GM19023 (cell line): ENCODE results near the gene MGAT3.

Experiments
- ATAC-seq: cut with Tn5 transposase; IDR thresholded peaks from one replicate; pipeline ENCODE4 v1.9.1; 2021; ENCODE audit warnings: mild to moderate bottlenecking, moderate library complexity; ENCODE audit not compliant: unreplicated experiment

MGAT3 gene

DNA sequence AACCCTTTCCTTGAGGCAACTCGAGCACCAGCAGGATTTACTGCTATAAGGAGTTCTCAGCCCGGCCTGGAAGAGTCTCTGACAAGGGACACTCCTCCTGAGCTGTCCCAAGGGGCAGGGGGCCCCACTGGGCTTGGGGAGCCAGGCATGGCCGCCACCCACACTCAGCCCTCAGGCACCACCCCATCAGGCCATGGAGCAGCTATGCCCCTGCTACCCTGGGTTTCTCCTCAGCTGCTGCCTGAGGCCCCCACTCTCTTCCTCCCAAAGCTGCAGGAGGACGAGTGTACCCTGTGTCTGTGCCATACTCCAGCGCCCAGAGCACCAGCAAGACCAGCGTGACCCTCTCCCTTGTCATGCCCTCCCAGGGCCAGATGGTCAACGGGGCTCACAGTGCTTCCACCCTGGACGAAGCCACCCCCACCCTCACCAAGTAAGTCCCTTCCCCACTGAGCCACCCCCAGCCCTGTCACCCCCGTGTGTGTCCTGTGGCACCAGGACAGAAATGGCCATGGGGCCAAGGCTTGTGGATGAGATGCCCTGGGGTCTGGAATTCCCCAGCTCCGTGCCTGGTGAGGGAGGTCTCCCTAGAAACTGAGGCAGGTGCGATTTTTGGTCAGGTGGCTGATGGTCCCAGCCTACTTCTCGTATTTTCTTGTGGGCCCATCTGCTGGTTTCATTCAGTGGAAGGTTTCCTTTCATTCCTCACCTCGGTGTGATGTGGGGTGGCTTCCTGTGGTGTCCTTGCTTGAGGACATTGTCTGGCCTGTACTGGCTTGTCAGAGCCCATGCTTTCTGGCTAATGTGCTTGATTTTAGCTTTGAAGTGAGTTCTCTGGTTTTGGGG lies 28.8 kb upstream of the MGAT3 start:
- ATAC-seq: no peak

DNA sequence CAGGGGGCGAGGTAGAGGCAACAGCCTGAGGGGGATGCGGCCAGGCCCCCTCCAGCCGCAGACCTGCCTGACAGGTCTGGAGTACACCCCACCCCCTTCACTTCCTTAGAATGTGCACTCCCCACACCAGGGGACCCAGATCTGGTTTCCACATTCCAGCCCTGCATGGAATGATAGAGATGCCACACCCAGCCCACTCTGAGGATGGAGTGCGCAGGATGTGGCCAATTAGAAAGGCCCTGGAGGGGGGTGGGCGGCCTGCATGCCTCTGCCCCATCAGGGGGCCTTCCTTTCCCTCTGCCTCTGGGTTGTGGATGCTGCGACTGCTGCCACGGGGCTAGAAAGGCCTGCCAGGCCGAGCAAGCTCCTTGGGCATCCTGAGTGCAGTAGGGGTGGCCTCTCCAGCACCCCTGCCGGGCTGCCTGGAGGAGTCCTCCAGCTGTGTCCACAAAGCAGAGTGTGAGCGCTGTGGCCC lies 28.2 kb upstream of the MGAT3 start:
- no peak for ATAC-seq

DNA sequence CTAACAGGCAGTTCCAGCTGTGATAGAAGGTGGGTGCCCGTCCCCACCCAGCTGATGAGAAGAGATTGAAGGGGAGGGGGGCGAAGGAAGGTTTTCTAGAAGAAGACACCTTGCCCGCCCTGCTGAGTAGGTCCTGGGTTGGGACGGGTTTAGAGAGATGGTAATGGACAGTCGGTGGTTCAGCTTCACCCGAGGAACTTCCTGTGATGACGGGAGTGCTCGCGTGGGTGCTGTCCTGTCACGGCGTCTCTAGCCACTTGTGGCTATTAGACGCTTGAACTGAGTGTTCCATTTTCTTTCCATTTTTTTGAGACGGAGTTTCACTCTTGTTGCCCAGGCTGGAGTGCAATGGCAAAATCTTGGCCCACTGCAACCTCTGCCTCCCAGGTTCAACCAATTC lies 27.6 kb upstream of the MGAT3 start:
- no peak for ATAC-seq

DNA sequence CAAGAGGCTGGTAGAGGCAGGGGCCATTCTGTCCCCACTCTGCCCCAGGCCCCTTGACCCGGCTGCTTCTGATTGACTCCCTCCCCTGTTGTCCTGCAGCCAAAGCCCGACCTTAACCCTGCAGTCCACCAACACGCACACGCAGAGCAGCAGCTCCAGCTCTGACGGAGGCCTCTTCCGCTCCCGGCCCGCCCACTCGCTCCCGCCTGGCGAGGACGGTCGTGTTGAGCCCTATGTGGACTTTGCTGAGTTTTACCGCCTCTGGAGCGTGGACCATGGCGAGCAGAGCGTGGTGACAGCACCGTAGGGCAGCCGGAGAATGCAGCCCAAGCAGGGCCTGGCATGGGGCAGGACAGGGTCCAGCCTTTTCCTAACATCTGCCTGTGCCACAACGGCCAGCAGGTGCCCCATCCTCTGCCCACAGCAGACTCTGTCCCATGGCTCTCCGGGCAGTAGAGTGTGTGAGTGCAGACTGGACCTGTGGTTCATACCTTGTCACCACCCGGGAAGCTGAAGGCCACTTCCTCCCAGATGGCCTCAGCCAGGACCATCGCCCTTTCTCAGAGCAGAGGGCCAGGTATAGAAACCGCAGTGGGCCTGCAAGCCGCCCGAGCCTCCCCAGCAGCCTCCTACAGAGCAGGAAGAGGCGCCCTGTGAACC lies 26.8 kb upstream of the MGAT3 start:
- ATAC-seq: no peak

DNA sequence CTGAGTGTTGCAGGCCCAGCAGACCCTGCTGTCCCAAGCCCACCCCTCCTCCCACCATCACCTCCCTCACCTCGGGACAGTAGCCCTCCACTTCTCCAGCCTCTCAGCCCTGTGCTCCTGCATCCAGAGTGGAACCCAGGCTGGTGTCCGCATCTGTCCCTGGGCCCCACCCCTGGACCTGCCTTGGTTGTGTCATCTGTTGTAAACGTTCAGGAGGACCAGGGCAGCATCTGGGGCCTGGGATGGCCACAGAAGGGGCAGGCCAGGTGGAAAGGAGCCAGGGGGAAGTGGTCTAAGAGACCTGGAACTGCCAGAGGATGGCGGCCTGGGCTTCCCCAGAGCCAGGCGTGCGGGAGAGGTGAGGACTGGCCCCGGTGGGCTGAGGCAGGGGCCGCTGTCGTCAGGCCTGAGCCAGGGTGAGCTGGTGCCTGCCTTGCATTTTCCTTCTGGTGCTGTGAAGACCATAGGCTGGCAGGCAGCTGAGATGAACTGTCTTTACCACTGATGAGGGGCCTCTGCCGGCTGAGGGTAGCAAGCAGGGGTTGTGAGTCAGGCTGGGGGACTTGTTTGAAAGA lies 26.1 kb upstream of the MGAT3 start:
- no peak for ATAC-seq

DNA sequence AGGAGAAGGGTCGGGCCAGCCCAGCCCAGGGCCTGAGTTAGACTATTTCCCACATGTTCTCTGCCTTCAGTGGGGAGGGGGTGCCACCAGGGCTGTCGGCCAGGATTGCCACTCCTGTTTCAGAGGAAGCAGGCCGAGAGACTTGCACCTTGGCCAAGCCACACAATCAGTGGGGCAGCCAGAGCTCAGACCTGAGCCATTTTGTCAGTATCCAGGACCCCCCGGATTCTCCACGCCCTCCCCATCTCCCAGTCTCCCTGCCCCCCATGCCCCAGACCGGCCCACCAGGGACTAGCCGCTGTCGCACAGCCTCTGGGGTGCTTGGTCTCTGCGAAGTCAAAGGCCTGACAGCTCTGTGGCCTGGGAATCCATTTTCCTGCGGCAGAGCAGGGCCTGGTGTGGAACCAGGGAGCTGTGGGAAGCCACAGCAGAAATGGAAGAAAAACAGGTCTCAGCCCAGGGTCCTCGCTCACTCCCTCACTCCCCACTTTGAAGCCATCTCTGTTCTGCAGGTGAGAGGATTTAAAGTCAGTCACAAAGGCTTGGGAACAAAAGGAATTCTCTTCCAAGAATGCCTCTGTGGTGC lies 25.5 kb upstream of the MGAT3 start:
- ATAC-seq: no peak

DNA sequence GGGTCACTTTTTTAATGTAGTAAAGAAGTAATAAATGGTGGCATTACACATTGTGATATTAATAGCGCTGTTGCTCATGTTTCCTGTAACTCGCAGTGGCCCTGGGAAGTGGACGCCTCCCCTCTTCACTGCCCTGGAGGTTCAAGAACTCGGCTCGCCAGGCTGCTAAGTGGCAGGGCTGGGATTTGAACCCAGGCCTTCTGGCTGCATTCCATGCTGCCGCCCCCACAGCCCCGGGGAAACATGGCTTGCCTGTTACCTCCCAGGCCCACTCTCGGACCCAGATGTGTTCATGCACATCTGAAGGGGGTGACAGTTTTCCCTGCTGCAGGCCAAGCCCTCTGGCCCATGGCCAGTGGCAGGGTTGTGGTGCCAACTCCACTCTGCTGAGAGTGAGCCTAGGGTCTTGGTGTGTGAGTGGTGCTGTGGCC lies 25.0 kb upstream of the MGAT3 start:
- ATAC-seq: no peak

DNA sequence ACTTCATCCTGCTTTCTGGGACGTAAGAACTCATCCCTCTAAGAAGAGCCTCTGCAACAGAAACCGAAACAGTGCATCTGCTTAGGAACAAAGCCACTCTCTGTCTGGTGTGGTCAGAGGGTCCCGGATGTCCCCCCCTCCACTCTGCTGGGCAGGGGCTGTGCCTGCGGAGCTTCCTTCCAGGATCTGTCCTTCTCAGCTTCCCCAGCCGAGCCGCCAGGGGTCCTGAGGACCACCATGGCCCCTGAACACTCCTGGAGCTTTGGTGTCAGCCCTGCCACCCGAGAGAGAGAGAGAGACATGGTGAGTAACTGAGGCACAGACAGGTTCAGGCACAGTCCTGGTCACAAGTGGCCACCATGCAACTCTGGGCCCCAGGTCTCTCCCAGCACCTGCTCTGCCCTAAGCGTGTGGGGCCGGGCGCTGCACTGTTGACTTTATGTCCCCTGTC lies 24.4 kb upstream of the MGAT3 start:
- no peak for ATAC-seq

DNA sequence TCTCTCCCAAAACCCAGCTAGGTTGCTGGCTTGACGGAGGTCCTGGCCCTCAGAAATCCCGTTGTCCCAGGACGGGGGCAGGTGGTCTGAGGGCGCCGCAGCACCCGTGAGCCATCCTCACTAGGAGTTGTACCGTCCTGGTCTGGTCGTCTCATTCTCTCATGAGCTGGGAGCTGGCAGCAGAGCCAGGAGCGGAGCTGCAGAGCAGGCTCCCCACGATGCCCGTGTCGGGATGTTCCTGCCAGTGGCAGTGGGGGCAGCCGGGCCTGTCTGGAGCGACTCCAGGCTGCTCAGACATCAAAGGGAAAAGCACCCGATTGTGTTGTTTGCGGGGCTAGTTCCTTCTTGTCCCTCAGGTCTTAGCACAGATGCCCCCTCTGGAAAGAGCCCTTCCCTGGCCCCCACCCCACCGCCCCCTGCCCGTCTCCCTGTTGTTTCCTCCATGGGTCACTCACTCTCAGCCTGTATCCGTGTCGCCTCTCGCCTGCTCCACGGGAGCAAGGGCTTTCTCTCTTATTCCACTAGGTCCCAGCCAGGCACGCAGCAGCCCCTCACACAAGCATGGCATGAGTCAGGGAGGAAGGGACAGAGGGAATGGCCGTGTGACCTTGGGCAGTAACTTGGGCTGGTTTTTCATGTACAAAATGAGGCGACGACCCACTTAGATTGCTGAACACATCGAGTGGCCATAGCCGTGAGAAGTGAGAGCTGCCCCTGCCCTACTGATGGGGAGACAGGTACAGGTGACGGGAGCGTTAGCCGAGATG lies 23.2 kb upstream of the MGAT3 start:
- no peak for ATAC-seq

DNA sequence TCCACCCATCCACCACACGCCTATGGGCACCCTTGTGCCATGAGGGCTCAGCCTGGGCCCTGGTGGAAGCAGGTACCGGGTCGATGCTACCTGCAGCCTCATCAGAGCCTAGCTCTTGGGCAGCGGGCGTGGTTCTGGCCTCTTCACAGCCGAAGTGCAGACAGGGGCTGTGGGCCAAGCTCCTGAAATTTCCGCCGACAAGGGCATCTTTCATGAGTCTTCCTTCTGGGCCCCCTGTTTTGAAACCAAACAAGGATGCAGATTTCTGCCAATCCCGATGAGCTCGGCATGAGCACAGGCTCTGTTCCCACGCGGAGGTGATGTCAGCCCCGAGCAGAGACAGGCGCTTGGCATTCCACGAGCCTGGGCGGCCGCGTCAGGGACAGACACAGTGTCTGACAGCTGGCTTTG lies 22.6 kb upstream of the MGAT3 start:
- no peak for ATAC-seq

DNA sequence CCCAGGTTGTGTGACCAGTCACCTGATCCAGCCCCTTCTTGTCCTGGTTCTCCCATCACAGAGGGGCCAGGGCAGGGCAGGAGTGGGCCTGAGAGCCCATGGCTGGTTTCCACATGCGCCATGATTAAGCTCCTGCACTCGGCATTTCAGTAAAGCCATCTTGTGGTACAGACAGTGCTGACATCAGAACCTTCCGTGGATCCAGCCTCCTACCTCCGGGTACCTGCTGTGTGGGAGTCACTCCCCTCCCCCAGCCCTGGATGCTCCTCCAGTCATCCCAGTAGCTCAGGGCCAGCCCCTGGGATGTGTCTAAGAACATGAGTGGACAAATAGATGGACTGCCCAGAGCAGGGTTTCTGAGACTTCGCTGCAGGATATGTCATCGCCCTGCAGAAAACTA lies 22.1 kb upstream of the MGAT3 start:
- no peak for ATAC-seq

DNA sequence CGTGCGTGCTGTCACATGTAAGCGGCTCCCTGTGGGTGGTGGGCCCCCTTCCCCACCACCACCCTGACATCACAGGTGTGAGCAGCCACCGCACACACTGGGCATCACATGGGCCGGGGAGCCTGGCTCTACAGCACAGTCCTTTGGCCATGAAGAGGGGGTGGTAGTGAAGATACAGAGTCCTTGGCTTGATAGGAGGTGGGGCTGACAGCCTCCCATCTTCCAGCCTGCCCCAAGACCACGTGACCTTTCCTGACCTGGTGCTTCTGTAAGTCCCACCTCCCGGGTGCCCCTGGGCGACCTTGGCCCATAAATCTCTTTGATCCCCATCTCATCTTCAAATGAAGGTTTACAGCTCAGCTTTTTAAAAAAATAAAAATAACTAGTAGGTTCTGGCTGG lies 21.2 kb upstream of the MGAT3 start:
- ATAC-seq: no peak

DNA sequence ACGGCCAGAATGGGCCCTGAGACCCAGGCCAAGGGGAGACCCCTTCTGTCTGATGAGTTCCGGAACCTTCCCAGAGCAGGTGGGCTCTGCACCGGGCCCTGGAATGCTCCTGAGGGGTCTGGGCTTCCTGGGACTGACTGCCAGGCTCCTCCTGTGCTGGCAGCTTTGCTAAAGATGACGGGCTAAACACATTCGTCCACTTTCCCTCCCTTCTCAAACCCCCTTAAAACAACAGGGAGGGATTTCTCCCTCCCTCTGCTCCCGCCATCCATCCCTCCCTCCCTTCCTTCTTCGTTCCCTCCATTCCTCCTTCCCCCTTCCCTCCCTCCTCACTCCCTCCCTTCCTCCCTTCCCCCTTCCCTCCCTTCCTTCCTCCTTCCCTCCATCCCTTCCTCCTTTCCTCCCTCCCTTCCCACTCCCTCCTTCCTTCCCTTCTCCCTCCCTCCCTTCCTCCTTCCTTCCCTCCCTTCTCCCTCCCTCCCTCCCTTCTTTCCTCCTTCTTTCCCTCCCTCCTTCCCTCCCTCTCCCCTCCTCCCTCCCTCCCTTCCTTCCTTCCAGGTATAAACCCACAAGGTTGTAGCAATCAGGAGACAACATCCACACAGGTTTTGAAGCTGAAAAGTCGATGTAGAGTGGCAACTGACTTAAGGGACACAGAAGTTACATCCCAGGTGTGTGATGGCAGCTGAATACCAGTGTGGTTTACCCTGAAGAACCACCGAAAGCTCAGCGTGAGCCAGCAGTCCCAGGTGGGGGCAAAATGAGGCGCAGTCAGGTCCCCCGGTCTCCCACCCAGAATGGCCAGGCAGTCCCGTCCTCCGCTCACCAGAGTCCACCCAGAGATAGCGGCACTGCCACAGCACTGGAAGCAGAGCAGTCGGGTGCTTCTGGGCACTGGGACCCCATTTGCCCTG lies 18.8 kb upstream of the MGAT3 start:
- no peak for ATAC-seq

DNA sequence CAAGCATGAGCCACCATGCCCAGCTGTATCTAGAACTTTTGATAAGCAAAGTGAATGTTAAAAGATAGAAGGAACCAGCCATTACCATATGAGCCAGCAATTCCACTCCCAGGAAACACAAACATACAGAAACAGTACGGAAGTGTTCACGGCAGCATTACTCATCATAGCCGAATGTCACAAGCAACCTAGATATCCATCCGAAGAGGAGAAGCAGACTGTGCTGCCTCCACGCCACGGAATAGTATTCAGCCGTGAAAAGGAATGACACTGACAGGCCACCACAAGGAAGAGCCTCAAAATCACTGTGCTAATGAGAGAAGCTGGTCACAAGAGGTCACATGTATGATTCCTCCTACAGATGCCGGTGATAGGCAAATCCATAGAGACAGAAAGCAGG lies 17.6 kb upstream of the MGAT3 start:
- no peak for ATAC-seq

DNA sequence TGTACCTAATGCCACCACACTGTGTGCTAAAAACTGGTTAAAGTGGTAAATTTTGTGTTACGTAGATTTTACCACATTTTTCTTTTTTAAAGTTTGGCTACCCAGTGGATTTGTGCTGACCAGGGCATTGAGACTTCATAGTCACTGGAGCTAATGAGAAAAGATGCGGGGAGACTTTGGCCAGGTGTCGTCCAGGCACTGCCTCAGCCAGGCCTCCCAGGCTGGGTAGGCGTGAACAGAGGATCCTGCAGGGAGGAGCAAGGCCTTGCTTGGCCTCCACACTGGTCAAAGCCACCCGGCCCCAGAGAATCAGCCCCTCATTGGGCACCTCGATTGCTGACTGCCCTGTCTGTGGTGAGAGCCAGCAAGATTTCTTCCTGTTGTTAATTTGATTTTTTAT lies 13.4 kb upstream of the MGAT3 start:
- no peak for ATAC-seq

DNA sequence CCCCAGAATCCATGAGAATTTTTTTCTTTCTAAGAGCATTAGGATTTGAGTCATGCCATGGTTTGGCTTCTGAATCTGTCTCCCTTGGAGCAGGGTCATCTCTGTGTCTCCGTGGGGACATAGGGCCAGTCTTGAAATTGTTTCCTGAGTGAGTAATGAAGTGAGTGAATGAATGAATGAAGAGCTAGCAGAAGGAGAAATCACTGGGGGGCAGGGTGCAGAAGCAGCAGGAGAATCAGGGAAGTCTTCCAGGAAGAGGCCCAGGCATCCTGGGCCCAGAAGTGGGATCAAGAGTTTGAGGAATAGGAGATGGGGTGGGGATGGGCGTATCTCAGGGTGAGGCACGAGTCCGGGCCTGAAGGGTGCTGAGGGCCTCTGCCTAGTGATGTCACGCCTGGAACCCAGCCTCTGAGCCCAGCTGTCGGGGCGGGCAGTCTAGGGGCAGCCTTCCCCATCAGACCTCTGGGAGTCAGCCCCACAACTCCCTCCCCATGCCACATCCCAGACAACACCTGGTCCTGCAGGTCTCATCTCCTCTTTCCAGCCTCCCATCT lies 12.5 kb upstream of the MGAT3 start:
- ATAC-seq: no peak

DNA sequence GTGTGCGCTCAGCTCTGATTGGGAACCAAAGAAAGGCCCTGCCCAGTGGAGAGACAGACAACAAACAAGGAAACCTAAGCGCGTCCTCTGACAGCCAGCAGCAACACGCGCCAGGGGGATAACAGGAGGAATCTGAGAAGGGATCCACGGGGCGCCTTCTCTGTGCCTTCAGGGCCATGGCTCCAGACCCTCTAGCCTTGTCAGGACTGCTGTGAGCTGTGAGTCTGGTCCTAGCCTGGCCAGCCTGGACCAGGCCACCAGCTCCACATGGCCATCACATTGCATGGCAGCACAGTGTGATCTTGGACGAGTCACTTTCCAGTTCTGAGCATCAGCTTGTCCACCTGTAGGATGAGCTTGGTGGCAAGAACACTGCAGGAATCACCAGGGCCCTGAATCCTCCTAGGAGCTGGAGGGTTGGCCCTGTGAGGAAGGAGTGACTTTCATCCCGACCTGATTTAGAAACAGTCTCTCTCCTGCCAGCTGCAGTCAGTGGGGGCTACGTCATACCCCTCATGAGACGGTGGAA lies 11.8 kb upstream of the MGAT3 start:
- no peak for ATAC-seq

DNA sequence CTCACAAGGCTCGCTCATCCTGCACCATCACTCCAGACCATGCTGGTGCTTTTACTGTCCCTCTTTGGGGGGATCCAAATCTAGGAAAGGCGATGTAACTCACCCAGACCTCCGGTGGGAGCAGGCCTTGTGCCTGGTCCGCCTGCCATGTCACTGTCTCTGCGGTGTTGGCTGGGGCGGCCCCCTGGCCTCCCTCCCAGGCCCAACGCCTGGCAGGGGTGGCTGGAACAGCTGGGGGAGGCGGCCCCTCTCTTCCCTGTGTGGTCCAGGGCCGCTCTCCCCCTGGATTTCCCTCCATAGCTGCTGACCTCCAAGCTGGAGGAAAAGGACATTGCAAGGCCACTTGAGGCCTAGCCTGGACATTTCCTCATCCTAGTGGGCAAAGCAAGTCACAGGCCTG lies 11.1 kb upstream of the MGAT3 start:
- ATAC-seq: no peak

DNA sequence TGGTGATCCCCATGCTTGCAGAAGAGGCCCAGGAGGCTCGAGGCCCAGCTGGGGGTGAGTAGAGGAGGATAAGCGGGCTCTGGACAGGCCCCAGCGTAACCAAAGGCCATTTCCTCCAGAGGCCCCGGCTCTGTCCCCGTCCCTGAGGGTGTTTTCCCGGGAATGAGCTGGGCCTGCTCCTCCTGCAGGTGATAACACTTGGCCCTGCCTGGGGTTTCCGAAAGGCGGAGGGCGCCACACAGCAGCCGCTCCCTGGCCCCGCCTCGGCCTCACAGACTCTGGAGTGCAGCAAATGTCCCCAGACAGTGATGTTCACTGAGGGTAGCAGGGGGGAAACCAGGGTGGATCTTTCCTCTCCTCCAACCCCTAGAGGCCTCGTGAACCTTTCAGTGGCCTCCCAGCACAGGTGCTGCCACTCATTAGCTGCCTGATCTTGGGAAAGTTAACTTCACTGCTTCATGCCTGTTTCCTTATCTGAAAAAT lies 10.5 kb upstream of the MGAT3 start:
- ATAC-seq: peak; percentile 37
